ENCODE data around the gene TMEM44.

GRCh38 chr3:194555175-194556062 lies 77.8 kb downstream of the TMEM44 start:
- TF ChIP-seq CTCF (optimal IDR thresholded peaks at IDR 0.05 in 1 of 3, IDR thresholded peaks at IDR 0.05 in 1 of 3, conservative IDR thresholded peaks at IDR 0.05 in 1 of 3; ENCODE audit: extremely low read depth in 1 of 3, insufficient read depth in 2 of 3, low read length in 3 of 3): no peak
- TF ChIP-seq EZH2 (IDR thresholded peaks at IDR 0.05; ENCODE audit: low read length): no peak
